Mesendoderm (in vitro differentiated cells): ENCODE measurements around the gene MEF2C.

Source experiments
- DNase-seq: peaks from one replicate; pipeline ENCODE4 v3.0.0; 2013
- H2AK5ac ChIP-seq: 2 replicates; pipeline ENCODE4 v1.6.1; 2013; ENCODE audit warnings: low read length, inconsistent platforms
- H2BK120ac ChIP-seq: 2 replicates; pipeline ENCODE4 v1.6.1; 2013; ENCODE audit warnings: low read depth, mild to moderate bottlenecking, low read length, moderate library complexity, mixed read lengths
- H2BK15ac ChIP-seq: replicated peaks from 2 replicates; pipeline ENCODE4 v1.6.1; 2013; ENCODE audit warnings: low read depth, mild to moderate bottlenecking, moderate library complexity
- H2BK5ac ChIP-seq: 2 replicates; pipeline ENCODE4 v1.6.1; 2013; ENCODE audit warnings: low read length, inconsistent platforms
- H3K18ac ChIP-seq: 2 replicates; pipeline ENCODE4 v1.6.1; 2013; ENCODE audit warnings: mild to moderate bottlenecking, low read length, mixed read lengths
- H3K23ac ChIP-seq: one replicate; pipeline ENCODE4 v1.6.1; 2013; ENCODE audit warnings: low read length
- H3K27ac ChIP-seq: 2 replicates; pipeline ENCODE4 v1.5.1; 2013; ENCODE audit warnings: low read depth, mild to moderate bottlenecking, inconsistent platforms, low read length, moderate library complexity
- H3K27me3 ChIP-seq: 2 replicates; pipeline ENCODE4 v1.6.1; 2013; ENCODE audit warnings: low read length, control low read depth, mild to moderate bottlenecking, inconsistent platforms; ENCODE audit not compliant: insufficient read depth, poor library complexity
- H3K36me3 ChIP-seq: 2 replicates; pipeline ENCODE4 v1.6.1; 2013; ENCODE audit warnings: low read length, inconsistent platforms; ENCODE audit not compliant: control insufficient read depth, insufficient read depth
- H3K4ac ChIP-seq: one replicate; pipeline ENCODE4 v1.6.1; 2013; ENCODE audit warnings: low read depth, mild to moderate bottlenecking, low read length, moderate library complexity
- H3K4me1 ChIP-seq: 2 replicates; pipeline ENCODE4 v1.6.1; 2013; ENCODE audit warnings: low read depth, low read length, inconsistent platforms; ENCODE audit not compliant: control insufficient read depth
- H3K4me2 ChIP-seq: 2 replicates; pipeline ENCODE4 v1.6.1; 2013; ENCODE audit warnings: low read length
- H3K4me3 ChIP-seq: 2 replicates; pipeline ENCODE4 v1.5.1; 2013; ENCODE audit warnings: mild to moderate bottlenecking, low read length
- H3K56ac ChIP-seq: one replicate; pipeline ENCODE4 v1.6.1; 2013; ENCODE audit warnings: low read length
- H3K79me1 ChIP-seq: 2 replicates; pipeline ENCODE4 v1.6.1; 2013; ENCODE audit warnings: low read length, inconsistent platforms
- H3K79me2 ChIP-seq: 2 replicates; pipeline ENCODE4 v1.6.1; 2013; ENCODE audit warnings: mild to moderate bottlenecking, low read length; ENCODE audit not compliant: control insufficient read depth, insufficient read depth
- H3K9ac ChIP-seq: 2 replicates; pipeline ENCODE4 v1.6.1; 2013; ENCODE audit warnings: low read length, inconsistent platforms
- H4K5ac ChIP-seq: one replicate; pipeline ENCODE4 v1.6.1; 2013; ENCODE audit warnings: low read length
- H4K8ac ChIP-seq: one replicate; pipeline ENCODE4 v1.6.1; 2013; ENCODE audit warnings: low read depth, mild to moderate bottlenecking, control low read depth, low read length, moderate library complexity
- WGBS: extraction: QIAGEN DNeasy Blood & Tissue Kit; methylation state at CpG from one replicate; pipeline ENCODE4 v1.1.7; 2013; ENCODE audit warnings: low lambda C conversion rate, missing lambda C conversion rate; ENCODE audit not compliant: insufficient coverage; ENCODE audit errors: extremely low coverage; 5-methylcytosine and 5-hydroxymethylcytosine counted together

The MEF2C gene

GRCh38 chr5:88765798-88766197 lies 117.2 kb downstream of the MEF2C start:
- H2AK5ac ChIP-seq = no peak overlapping the region
- no peak overlapping the region for H4K8ac ChIP-seq
- H2BK5ac ChIP-seq = no peak overlapping the region
- H3K56ac ChIP-seq = no peak overlapping the region
- H3K4me1 ChIP-seq = no peaks in the 10 kb centered on the region
- no peak overlapping the region for H3K4me2 ChIP-seq
- no peaks in the 10 kb centered on the region for H3K79me2 ChIP-seq
- H3K27ac ChIP-seq = no peak overlapping the region
- no peak overlapping the region for H3K18ac ChIP-seq
- H3K23ac ChIP-seq = no peak overlapping the region
- H3K4me3 ChIP-seq = no peak overlapping the region
- DNase-seq = no peak
- no peak overlapping the region for H2BK120ac ChIP-seq
- H3K27me3 ChIP-seq = no peaks in the 10 kb centered on the region
- no peak overlapping the region for H3K4ac ChIP-seq
- no peak overlapping the region for H2BK15ac ChIP-seq
- H3K9ac ChIP-seq = no peak overlapping the region
- H3K36me3 ChIP-seq = no peaks in the 10 kb centered on the region
- H3K79me1 ChIP-seq = no peaks in the 10 kb centered on the region
- no peak overlapping the region for H4K5ac ChIP-seq
- no CpG with 5 or more reads among the region's 7 CpGs for WGBS

DNA sequence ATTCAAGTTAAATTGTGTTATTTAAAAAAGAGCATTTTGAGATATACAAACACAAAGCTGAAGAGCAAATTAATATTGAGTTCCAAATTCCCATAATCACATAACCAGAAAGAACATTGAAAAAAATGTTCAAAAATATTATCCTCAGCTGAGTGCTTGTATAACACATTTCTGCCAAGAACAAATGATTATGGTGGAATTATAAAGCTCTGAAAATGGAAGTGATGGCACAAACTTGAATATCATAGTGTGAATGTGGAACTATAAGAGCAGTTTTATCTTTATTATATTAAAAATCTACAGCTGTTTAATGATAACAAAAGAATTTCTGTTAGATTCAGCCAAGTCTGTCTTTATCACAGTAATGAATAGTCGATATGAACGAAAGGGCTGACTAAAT lies 117.8 kb downstream of the MEF2C start:
- Histone ChIP-seq H3K9ac (no peak overlapping the region), H2AK5ac (no peak overlapping the region), H3K79me2 (no peaks in the 10 kb centered on the region), H3K27ac (no peak overlapping the region), H4K8ac (no peak overlapping the region), H2BK5ac (no peak overlapping the region), H2BK120ac (no peak overlapping the region), H2BK15ac (no peak overlapping the region), H3K23ac (no peak overlapping the region), H3K4me3 (no peak overlapping the region), H3K36me3 (no peaks in the 10 kb centered on the region), H3K18ac (no peak overlapping the region), H3K4me2 (no peak overlapping the region), H4K5ac (no peak overlapping the region), H3K79me1 (no peaks in the 10 kb centered on the region), H3K27me3 (no peaks in the 10 kb centered on the region), H3K4me1 (no peaks in the 10 kb centered on the region), H3K56ac (no peak overlapping the region), H3K4ac (no peak overlapping the region)
- no CpG with 5 or more reads among the region's 2 CpGs for WGBS
- DNase-seq = no peak

- no peak overlapping the region for H3K18ac ChIP-seq
- H3K36me3 ChIP-seq = no peaks in the 10 kb centered on the region
- no peak overlapping the region for H2BK120ac ChIP-seq
- H4K8ac ChIP-seq = no peak overlapping the region
- no peak overlapping the region for H3K9ac ChIP-seq
- no peak overlapping the region for H2BK15ac ChIP-seq
- WGBS = no CpG with 5 or more reads among the region's 2 CpGs
- no peak for DNase-seq
- H3K23ac ChIP-seq = no peak overlapping the region
- no peak overlapping the region for H3K56ac ChIP-seq
- H3K4me1 ChIP-seq = no peaks in the 10 kb centered on the region
- no peak overlapping the region for H3K4ac ChIP-seq
- H2AK5ac ChIP-seq = no peak overlapping the region
- no peaks in the 10 kb centered on the region for H3K79me1 ChIP-seq
- H2BK5ac ChIP-seq = no peak overlapping the region
- H3K27me3 ChIP-seq = no peaks in the 10 kb centered on the region
- H3K4me2 ChIP-seq = no peak overlapping the region
- H3K4me3 ChIP-seq = no peak overlapping the region
- no peak overlapping the region for H3K27ac ChIP-seq
- no peak overlapping the region for H4K5ac ChIP-seq
- no peaks in the 10 kb centered on the region for H3K79me2 ChIP-seq
These were observed 121.0 kb downstream of the MEF2C start for GRCh38 chr5:88761939-88762338.

- no peak overlapping the region for H3K18ac ChIP-seq
- DNase-seq = no peak
- H3K4me1 ChIP-seq = no peaks in the 10 kb centered on the region
- H3K9ac ChIP-seq = no peak overlapping the region
- no peaks in the 10 kb centered on the region for H3K36me3 ChIP-seq
- no peak overlapping the region for H2BK15ac ChIP-seq
- no peak overlapping the region for H4K8ac ChIP-seq
- no peak overlapping the region for H2AK5ac ChIP-seq
- H3K23ac ChIP-seq = no peak overlapping the region
- WGBS = no CpG with 5 or more reads among the region's 8 CpGs
- H2BK5ac ChIP-seq = no peak overlapping the region
- H3K27me3 ChIP-seq = no peaks in the 10 kb centered on the region
- H3K4me2 ChIP-seq = no peak overlapping the region
- H3K79me1 ChIP-seq = no peaks in the 10 kb centered on the region
- no peak overlapping the region for H2BK120ac ChIP-seq
- no peaks in the 10 kb centered on the region for H3K79me2 ChIP-seq
- no peak overlapping the region for H3K4me3 ChIP-seq
- H3K56ac ChIP-seq = no peak overlapping the region
- H3K4ac ChIP-seq = no peak overlapping the region
- H3K27ac ChIP-seq = no peak overlapping the region
- no peak overlapping the region for H4K5ac ChIP-seq
These were observed 121.6 kb downstream of the MEF2C start for GRCh38 chr5:88761269-88761850.

GRCh38 chr5:88760527-88760926 lies 122.5 kb downstream of the MEF2C start:
- no peak overlapping the region for H2BK5ac ChIP-seq
- no peak overlapping the region for H2AK5ac ChIP-seq
- no peak overlapping the region for H3K23ac ChIP-seq
- H4K5ac ChIP-seq = no peak overlapping the region
- H3K27ac ChIP-seq = no peak overlapping the region
- no peaks in the 10 kb centered on the region for H3K27me3 ChIP-seq
- H3K79me2 ChIP-seq = no peaks in the 10 kb centered on the region
- WGBS = no CpG with 5 or more reads among the region's 4 CpGs
- H2BK15ac ChIP-seq = no peak overlapping the region
- no peak overlapping the region for H4K8ac ChIP-seq
- H3K9ac ChIP-seq = no peak overlapping the region
- no peaks in the 10 kb centered on the region for H3K4me1 ChIP-seq
- no peak overlapping the region for H3K4me3 ChIP-seq
- no peaks in the 10 kb centered on the region for H3K36me3 ChIP-seq
- no peak overlapping the region for H3K4me2 ChIP-seq
- no peak overlapping the region for H2BK120ac ChIP-seq
- no peaks in the 10 kb centered on the region for H3K79me1 ChIP-seq
- H3K56ac ChIP-seq = no peak overlapping the region
- DNase-seq = no peak
- H3K18ac ChIP-seq = no peak overlapping the region
- H3K4ac ChIP-seq = no peak overlapping the region

DNA sequence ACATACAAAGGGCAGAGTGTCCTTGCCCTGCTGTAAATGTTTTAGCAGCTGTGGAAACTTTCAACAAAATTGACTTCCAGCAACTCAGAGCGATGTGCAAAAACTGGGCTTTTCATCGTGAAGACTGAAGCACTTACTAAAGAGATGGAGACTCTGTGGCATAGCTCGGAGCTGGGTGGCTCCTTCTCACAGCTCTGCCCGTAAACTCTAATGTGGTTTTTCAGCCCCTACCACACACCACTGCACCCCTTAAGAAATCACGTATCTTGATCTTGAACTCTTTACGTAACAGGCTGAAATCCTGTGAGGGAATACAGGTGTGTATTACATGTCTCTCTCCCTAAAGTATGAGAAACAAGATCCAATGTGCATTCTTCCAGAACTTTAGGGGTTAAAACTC lies 124.4 kb downstream of the MEF2C start:
- H3K9ac ChIP-seq = no peak overlapping the region
- no peak overlapping the region for H4K8ac ChIP-seq
- no peaks in the 10 kb centered on the region for H3K27me3 ChIP-seq
- H3K56ac ChIP-seq = no peak overlapping the region
- no peak overlapping the region for H3K23ac ChIP-seq
- H2BK5ac ChIP-seq = no peak overlapping the region
- no peak overlapping the region for H4K5ac ChIP-seq
- H3K27ac ChIP-seq = no peak overlapping the region
- H3K36me3 ChIP-seq = no peaks in the 10 kb centered on the region
- H2BK15ac ChIP-seq = no peak overlapping the region
- H3K4me1 ChIP-seq = no peaks in the 10 kb centered on the region
- no peaks in the 10 kb centered on the region for H3K79me2 ChIP-seq
- H3K4ac ChIP-seq = no peak overlapping the region
- H2AK5ac ChIP-seq = no peak overlapping the region
- no peak overlapping the region for H2BK120ac ChIP-seq
- H3K4me2 ChIP-seq = no peak overlapping the region
- no peak overlapping the region for H3K18ac ChIP-seq
- H3K4me3 ChIP-seq = no peak overlapping the region
- no CpG with 5 or more reads among the region's 6 CpGs for WGBS
- DNase-seq = no peak
- no peaks in the 10 kb centered on the region for H3K79me1 ChIP-seq
